Panc1 (cell line): ENCODE results near the gene FMN2. TPM values are rescaled to one million over a fixed set of nuclear protein-coding genes. Genes with fewer than 3 reads are reported as not detected.
A peak's percentile ranks its signal among the peaks of the same experiment; 100 is the strongest.

Source experiments
- ATAC-seq: fragments of 200-7000 bp; cut with Tn5 transposase; 2 replicates; pipeline ENCODE4 v1.9.1; 2020; ENCODE audit warnings: mild to moderate bottlenecking, moderate library complexity
- BruUV-seq: library from RNA; stranded (reverse); fragments of 400-500 nt; replicated peaks from 2 replicates; lab custom pipeline; 2021; lab: Mats Ljungman, UMichigan
- CTCF ChIA-PET: fragments of 300-600 bp; sonication (Branson Sonifier 250); formaldehyde crosslinking; loops from one replicate; lab custom pipeline; 2022; ENCODE audit warnings: antibody characterized with exemption; lab: Charles Lee
- POLR2A ChIA-PET: fragments of 300-600 bp; sonication (Branson Sonifier 250); formaldehyde crosslinking; loops from one replicate; lab custom pipeline; 2022; ENCODE audit warnings: antibody characterized with exemption; lab: Charles Lee
- DNase-seq: peaks from one replicate; pipeline ENCODE4 v3.0.0-alpha.2; 2010; ENCODE audit warnings: low read depth, low spot score
- H3K27ac ChIP-seq: 2 replicates; pipeline ENCODE4 v1.5.1; 2011; ENCODE audit warnings: mild to moderate bottlenecking, low read length, inconsistent platforms
- H3K27me3 ChIP-seq: fragments of 200-500 bp; sonication (Bioruptor generic); 2 replicates; pipeline ENCODE4 v1.6.0; 2014; ENCODE audit warnings: low read length, inconsistent platforms; ENCODE audit not compliant: control insufficient read depth, insufficient read depth
- H3K36me3 ChIP-seq: fragments of 200-500 bp; sonication (Bioruptor generic); 2 replicates; pipeline ENCODE4 v1.5.1; 2014; ENCODE audit warnings: inconsistent platforms, mild to moderate bottlenecking, low read length, moderate library complexity; ENCODE audit not compliant: control insufficient read depth, insufficient read depth
- H3K4me1 ChIP-seq: 2 replicates; pipeline ENCODE4 v1.5.1; 2011; ENCODE audit warnings: inconsistent platforms, mild to moderate bottlenecking, low read length, moderate library complexity; ENCODE audit not compliant: control insufficient read depth, insufficient read depth
- H3K4me3 ChIP-seq, 2 experiments: 2 replicates each; pipeline ENCODE4 v1.5.1; 2011 to 2012; ENCODE audit warnings: low read depth in 2 of 2, low read length in 2 of 2, mild to moderate bottlenecking in 2 of 2, inconsistent platforms in 1 of 2, moderate library complexity in 1 of 2
- H3K9me3 ChIP-seq: fragments of 200-500 bp; sonication (Bioruptor generic); 2 replicates; pipeline ENCODE4 v1.5.1; 2014; ENCODE audit warnings: low read depth, mild to moderate bottlenecking, inconsistent platforms, low read length, moderate library complexity; ENCODE audit not compliant: control insufficient read depth, insufficient read depth
- POLR2AphosphoS5 ChIP-seq: IDR thresholded peaks from 2 replicates; pipeline ENCODE4 v1.6.1; 2012; ENCODE audit warnings: mild to moderate bottlenecking, low read depth, low read length, moderate library complexity
- SIN3A ChIP-seq: IDR thresholded peaks from 2 replicates; pipeline ENCODE4 v1.6.1; 2012; ENCODE audit warnings: low read depth, mild to moderate bottlenecking, low read length, moderate library complexity, borderline replicate concordance; ENCODE audit not compliant: insufficient read depth
- TCF7L2 ChIP-seq: IDR thresholded peaks from 2 replicates; pipeline ENCODE4 v1.6.1; 2011; ENCODE audit warnings: mild to moderate bottlenecking, low read depth, low read length, inconsistent platforms
- in situ Hi-C: cut with HindIII; loops from 2 replicates; pipeline ENCODE4 v1.10.0; 2016; ENCODE audit warnings: low sequenced_read_pairs, low pct_unique_long_range_greater_than_20kb
- intact Hi-C: fragments of 100-400 bp; cut with micrococcal nuclease; formaldehyde crosslinking; loops from one replicate; pipeline ENCODE4 v1.10.0; 2022; ENCODE audit not compliant: unreplicated experiment
- total RNA-seq: library from RNA; stranded (reverse); gene quantifications from one replicate; pipeline ENCODE4 v1.2.1, GENCODE V29; 2021; ENCODE audit not compliant: unreplicated experiment
- TF ChIP-seq, protein P1 (sequence below), 2 experiments: IDR thresholded peaks; 2 replicates each; pipeline ENCODE4 v1.6.1; 2011 to 2012; ENCODE audit warnings: low read depth in 2 of 2, control low read depth in 1 of 2, low read length in 1 of 2, mild to moderate bottlenecking in 1 of 2, moderate library complexity in 1 of 2; ENCODE audit not compliant: insufficient read depth in 1 of 2
- TF ChIP-seq, protein P2 (sequence below): fragments of 450-650 bp; IDR thresholded peaks from 2 replicates; pipeline ENCODE4 v1.5.1; 2017; ENCODE audit warnings: mild to moderate bottlenecking

The FMN2 gene
- total RNA-seq, 1 experiment from 2014 or later = 1.9 TPM

DNA sequence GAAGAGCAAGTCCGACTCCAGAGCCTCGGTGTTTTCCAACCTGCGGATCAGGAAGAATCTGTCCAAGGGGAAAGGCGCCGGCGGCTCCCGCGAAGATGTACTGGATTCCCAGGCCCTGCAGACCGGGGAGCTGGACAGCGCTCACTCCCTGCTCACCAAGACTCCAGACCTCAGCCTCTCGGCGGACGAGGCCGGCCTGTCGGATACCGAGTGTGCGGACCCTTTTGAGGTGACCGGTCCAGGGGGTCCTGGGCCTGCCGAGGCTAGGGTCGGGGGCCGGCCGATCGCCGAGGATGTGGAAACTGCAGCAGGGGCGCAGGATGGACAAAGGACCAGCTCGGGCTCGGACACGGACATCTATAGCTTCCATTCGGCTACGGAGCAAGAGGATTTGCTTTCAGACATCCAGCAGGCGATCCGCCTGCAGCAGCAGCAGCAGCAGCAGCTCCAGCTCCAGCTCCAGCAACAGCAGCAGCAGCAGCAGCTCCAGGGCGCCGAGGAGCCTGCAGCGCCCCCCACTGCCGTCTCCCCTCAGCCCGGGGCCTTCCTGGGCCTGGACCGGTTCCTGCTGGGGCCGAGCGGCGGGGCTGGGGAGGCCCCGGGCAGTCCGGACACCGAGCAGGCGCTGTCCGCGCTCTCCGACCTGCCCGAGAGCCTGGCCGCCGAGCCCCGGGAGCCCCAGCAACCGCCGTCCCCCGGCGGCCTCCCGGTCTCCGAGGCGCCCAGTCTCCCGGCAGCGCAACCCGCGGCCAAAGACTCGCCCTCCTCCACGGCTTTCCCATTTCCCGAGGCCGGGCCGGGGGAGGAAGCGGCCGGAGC, 827 bp downstream of the FMN2 start:
- in situ Hi-C loops (no loop called here), intact Hi-C loops (no loop called here)
- Histone ChIP-seq H3K27ac (no peak overlapping the region), H3K36me3 (no peaks in the 10 kb centered on the region), H3K4me1 (no peaks in the 10 kb centered on the region), H3K9me3 (no peaks in the 10 kb centered on the region), H3K27me3 (no peaks in the 10 kb centered on the region), H3K4me3 (peak overlapping the region in 1 of 2 experiments; percentile 43; a peak in 1 of 4 replicates)
- no TSS peak for BruUV-seq
- TF ChIP-seq POLR2AphosphoS5 = no peak
- TF ChIP-seq, protein P1, sequence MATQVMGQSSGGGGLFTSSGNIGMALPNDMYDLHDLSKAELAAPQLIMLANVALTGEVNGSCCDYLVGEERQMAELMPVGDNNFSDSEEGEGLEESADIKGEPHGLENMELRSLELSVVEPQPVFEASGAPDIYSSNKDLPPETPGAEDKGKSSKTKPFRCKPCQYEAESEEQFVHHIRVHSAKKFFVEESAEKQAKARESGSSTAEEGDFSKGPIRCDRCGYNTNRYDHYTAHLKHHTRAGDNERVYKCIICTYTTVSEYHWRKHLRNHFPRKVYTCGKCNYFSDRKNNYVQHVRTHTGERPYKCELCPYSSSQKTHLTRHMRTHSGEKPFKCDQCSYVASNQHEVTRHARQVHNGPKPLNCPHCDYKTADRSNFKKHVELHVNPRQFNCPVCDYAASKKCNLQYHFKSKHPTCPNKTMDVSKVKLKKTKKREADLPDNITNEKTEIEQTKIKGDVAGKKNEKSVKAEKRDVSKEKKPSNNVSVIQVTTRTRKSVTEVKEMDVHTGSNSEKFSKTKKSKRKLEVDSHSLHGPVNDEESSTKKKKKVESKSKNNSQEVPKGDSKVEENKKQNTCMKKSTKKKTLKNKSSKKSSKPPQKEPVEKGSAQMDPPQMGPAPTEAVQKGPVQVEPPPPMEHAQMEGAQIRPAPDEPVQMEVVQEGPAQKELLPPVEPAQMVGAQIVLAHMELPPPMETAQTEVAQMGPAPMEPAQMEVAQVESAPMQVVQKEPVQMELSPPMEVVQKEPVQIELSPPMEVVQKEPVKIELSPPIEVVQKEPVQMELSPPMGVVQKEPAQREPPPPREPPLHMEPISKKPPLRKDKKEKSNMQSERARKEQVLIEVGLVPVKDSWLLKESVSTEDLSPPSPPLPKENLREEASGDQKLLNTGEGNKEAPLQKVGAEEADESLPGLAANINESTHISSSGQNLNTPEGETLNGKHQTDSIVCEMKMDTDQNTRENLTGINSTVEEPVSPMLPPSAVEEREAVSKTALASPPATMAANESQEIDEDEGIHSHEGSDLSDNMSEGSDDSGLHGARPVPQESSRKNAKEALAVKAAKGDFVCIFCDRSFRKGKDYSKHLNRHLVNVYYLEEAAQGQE (IDR thresholded peaks at IDR 0.05; ENCODE audit: insufficient read depth in 1 of 2, low read depth in 2 of 2, low read length in 1 of 2) = peak in 1 of 2 experiments; percentile 24; a peak in 2 of 4 replicates
- DNase-seq = no peak
- ChIA-PET CTCF (no interaction called here), POLR2A (no interaction called here)
- no peak for ATAC-seq

GRCh38 chr1:240093120-240093961, 1.7 kb downstream of the FMN2 start:
- BruUV-seq = no TSS peak
- DNase-seq (no peak), ATAC-seq (no peak)
- no peak overlapping the region for H3K27ac ChIP-seq
- no peaks in the 10 kb centered on the region for H3K36me3 ChIP-seq
- H3K27me3 ChIP-seq = no peaks in the 10 kb centered on the region
- TF ChIP-seq, protein P2, sequence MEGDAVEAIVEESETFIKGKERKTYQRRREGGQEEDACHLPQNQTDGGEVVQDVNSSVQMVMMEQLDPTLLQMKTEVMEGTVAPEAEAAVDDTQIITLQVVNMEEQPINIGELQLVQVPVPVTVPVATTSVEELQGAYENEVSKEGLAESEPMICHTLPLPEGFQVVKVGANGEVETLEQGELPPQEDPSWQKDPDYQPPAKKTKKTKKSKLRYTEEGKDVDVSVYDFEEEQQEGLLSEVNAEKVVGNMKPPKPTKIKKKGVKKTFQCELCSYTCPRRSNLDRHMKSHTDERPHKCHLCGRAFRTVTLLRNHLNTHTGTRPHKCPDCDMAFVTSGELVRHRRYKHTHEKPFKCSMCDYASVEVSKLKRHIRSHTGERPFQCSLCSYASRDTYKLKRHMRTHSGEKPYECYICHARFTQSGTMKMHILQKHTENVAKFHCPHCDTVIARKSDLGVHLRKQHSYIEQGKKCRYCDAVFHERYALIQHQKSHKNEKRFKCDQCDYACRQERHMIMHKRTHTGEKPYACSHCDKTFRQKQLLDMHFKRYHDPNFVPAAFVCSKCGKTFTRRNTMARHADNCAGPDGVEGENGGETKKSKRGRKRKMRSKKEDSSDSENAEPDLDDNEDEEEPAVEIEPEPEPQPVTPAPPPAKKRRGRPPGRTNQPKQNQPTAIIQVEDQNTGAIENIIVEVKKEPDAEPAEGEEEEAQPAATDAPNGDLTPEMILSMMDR = no peak
- TF ChIP-seq POLR2AphosphoS5 (no peak), TCF7L2 (no peak), SIN3A (no peak)
- TF ChIP-seq, protein P1 (IDR thresholded peaks at IDR 0.05; ENCODE audit: insufficient read depth in 1 of 2, low read depth in 2 of 2, low read length in 1 of 2) = no peak
- ChIA-PET CTCF (no interaction called here), POLR2A (no interaction called here)
- no peaks in the 10 kb centered on the region for H3K4me1 ChIP-seq
- H3K4me3 ChIP-seq = peak overlapping the region in 1 of 2 experiments; percentile 43; a peak in 1 of 4 replicates
- intact Hi-C loops = no loop called here
- in situ Hi-C loops = no loop called here
- H3K9me3 ChIP-seq = no peaks in the 10 kb centered on the region
